DND-41 (cell line): ENCODE measurements around the gene TOMM40.

Experiments used
- EZH2 ChIP-seq: IDR thresholded peaks from 3 replicates; pipeline ENCODE4 v1.6.1; 2012; ENCODE audit warnings: borderline replicate concordance, low read depth, mild to moderate bottlenecking, moderate library complexity, low read length, inconsistent platforms; ENCODE audit not compliant: severe bottlenecking
- TF ChIP-seq, protein P1 (sequence below): IDR thresholded peaks from 2 replicates; pipeline ENCODE4 v1.5.1; 2012; ENCODE audit warnings: borderline replicate concordance, low read length, moderate library complexity, mild to moderate bottlenecking; ENCODE audit not compliant: poor library complexity, severe bottlenecking; ENCODE audit errors: extremely low read depth

- TF ChIP-seq, protein P1, sequence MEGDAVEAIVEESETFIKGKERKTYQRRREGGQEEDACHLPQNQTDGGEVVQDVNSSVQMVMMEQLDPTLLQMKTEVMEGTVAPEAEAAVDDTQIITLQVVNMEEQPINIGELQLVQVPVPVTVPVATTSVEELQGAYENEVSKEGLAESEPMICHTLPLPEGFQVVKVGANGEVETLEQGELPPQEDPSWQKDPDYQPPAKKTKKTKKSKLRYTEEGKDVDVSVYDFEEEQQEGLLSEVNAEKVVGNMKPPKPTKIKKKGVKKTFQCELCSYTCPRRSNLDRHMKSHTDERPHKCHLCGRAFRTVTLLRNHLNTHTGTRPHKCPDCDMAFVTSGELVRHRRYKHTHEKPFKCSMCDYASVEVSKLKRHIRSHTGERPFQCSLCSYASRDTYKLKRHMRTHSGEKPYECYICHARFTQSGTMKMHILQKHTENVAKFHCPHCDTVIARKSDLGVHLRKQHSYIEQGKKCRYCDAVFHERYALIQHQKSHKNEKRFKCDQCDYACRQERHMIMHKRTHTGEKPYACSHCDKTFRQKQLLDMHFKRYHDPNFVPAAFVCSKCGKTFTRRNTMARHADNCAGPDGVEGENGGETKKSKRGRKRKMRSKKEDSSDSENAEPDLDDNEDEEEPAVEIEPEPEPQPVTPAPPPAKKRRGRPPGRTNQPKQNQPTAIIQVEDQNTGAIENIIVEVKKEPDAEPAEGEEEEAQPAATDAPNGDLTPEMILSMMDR = no peak
- TF ChIP-seq EZH2 = no peak
Measured at GRCh38 chr19:44878120-44878865, 12.8 kb upstream of the TOMM40 start.
